Activated naive CD4-positive, alpha-beta T cell (primary cell): ENCODE measurements around the gene SFR1.

Experiments
- DNase-seq, 4 experiments: peaks; one replicate each; lab custom pipeline; 2025; lab: John Stamatoyannopoulos, UW

Gene SFR1

GRCh38 chr10:104121485-104122224 lies at the start of gene SFR1:
Gene SFR1, plus strand, starts transcription at chr10:104122171. Its CDS starts 13 bp downstream, at chr10:104122184.
- DNase-seq = peak; percentile 96 to 99 (median 97)

- DNase-seq = no peak
Measured at GRCh38 chr10:104072786-104073185, 49.2 kb upstream of the SFR1 start.

GRCh38 chr10:104074505-104074904 lies 47.5 kb upstream of the SFR1 start:
- DNase-seq = no peak

- DNase-seq = no peak
Measured at GRCh38 chr10:104076743-104077160, 45.2 kb upstream of the SFR1 start.

- DNase-seq = no peak
Measured at GRCh38 chr10:104077247-104077646, 44.7 kb upstream of the SFR1 start.

GRCh38 chr10:104077663-104078151 lies 44.3 kb upstream of the SFR1 start:
- DNase-seq = no peak

GRCh38 chr10:104080762-104081161 lies 41.2 kb upstream of the SFR1 start:
- no peak for DNase-seq

- no peak for DNase-seq
Measured at GRCh38 chr10:104081998-104082397, 40.0 kb upstream of the SFR1 start.

GRCh38 chr10:104084482-104085142 lies 37.4 kb upstream of the SFR1 start:
- no peak for DNase-seq

GRCh38 chr10:104085801-104086400 lies 36.1 kb upstream of the SFR1 start, which contains the start of gene COL17A1:
Gene COL17A1, minus strand, starts transcription at chr10:104085880. Its CDS starts 5,207 bp downstream, at chr10:104080673.
- DNase-seq = no peak

GRCh38 chr10:104088239-104088638 lies 33.7 kb upstream of the SFR1 start:
- DNase-seq = no peak

GRCh38 chr10:104089621-104090020 lies 32.4 kb upstream of the SFR1 start:
- no peak for DNase-seq

GRCh38 chr10:104090611-104091010 lies 31.4 kb upstream of the SFR1 start:
- no peak for DNase-seq

GRCh38 chr10:104092749-104093148 lies 29.2 kb upstream of the SFR1 start:
- no peak for DNase-seq

GRCh38 chr10:104096692-104097091 lies 25.3 kb upstream of the SFR1 start:
- no peak for DNase-seq

- DNase-seq = no peak
Measured at GRCh38 chr10:104098358-104098925, 23.5 kb upstream of the SFR1 start.

- no peak for DNase-seq
Measured at GRCh38 chr10:104099269-104099668, 22.7 kb upstream of the SFR1 start.

- no peak for DNase-seq
Measured at GRCh38 chr10:104099941-104100340, 22.0 kb upstream of the SFR1 start.

GRCh38 chr10:104100795-104101194 lies 21.2 kb upstream of the SFR1 start:
- DNase-seq = no peak

GRCh38 chr10:104101902-104102301 lies 20.1 kb upstream of the SFR1 start:
- DNase-seq = no peak

GRCh38 chr10:104103956-104104355 lies 18.0 kb upstream of the SFR1 start:
- no peak for DNase-seq

- no peak for DNase-seq
Measured at GRCh38 chr10:104104418-104104817, 17.6 kb upstream of the SFR1 start.
